H1 (cell line): Measurements from ENCODE around the gene KLHL3. TPM values are rescaled to one million over a fixed set of nuclear protein-coding genes. Genes with fewer than 3 reads are reported as not detected.

Source experiments
- CTCF ChIA-PET: fragments of 300-600 bp; sonication (Branson Sonifier 250); formaldehyde crosslinking; loops from one replicate; lab custom pipeline; 2021; ENCODE audit not compliant: partially characterized antibody; lab: Charles Lee
- POLR2A ChIA-PET: fragments of 300-600 bp; sonication (Branson Sonifier 250); formaldehyde crosslinking; loops from one replicate; lab custom pipeline; 2021; ENCODE audit warnings: inconsistent platforms; ENCODE audit not compliant: partially characterized antibody; lab: Charles Lee
- DNase-seq, 2 experiments: peaks; one replicate each; pipeline versions ENCODE4 v3.0.0 to v3.0.0-alpha.2; 2010 to 2022; ENCODE audit warnings: low spot score in 2 of 2, low read depth in 1 of 2, mixed read lengths in 1 of 2
- FAIRE-seq: peaks from 2 replicates; lab custom pipeline; 2011; peaks lifted over from hg19 to GRCh38; lab: Jason Lieb, UNC
- H2AFZ ChIP-seq: 2 replicates; pipeline ENCODE4 v1.8.1; 2012; ENCODE audit warnings: low read length, inconsistent platforms
- H2AK5ac ChIP-seq: 2 replicates; pipeline ENCODE4 v1.6.1; 2013; ENCODE audit warnings: low read depth, low read length
- H2BK120ac ChIP-seq: replicated peaks from 2 replicates; pipeline ENCODE3; 2013; ENCODE audit warnings: low read depth, low read length, inconsistent platforms
- H2BK12ac ChIP-seq: 2 replicates; pipeline ENCODE4 v1.6.1; 2013; ENCODE audit warnings: low read depth, low read length
- H2BK15ac ChIP-seq: 2 replicates; pipeline ENCODE4 v1.6.1; 2013; ENCODE audit warnings: low read length
- H2BK20ac ChIP-seq: 2 replicates; pipeline ENCODE4 v1.6.1; 2013; ENCODE audit warnings: low read length
- H2BK5ac ChIP-seq: 2 replicates; pipeline ENCODE4 v1.6.1; 2013; ENCODE audit warnings: low read depth, low read length
- H3K14ac ChIP-seq: 2 replicates; pipeline ENCODE4 v1.6.1; 2013; ENCODE audit warnings: inconsistent platforms; ENCODE audit not compliant: insufficient read length
- H3K18ac ChIP-seq: 2 replicates; pipeline ENCODE4 v1.6.1; 2013; ENCODE audit warnings: low read length; ENCODE audit errors: extremely low read depth
- H3K23ac ChIP-seq: 2 replicates; pipeline ENCODE4 v1.6.1; 2013; ENCODE audit warnings: inconsistent platforms; ENCODE audit not compliant: insufficient read length
- H3K23me2 ChIP-seq: 2 replicates; pipeline ENCODE4 v1.6.1; 2013; ENCODE audit warnings: low read depth, low read length
- H3K27ac ChIP-seq: 2 replicates; pipeline ENCODE4 v1.6.1; 2011; ENCODE audit warnings: low read depth, low read length, inconsistent platforms
- H3K27me3 ChIP-seq, 4 experiments: replicated peaks in 1 of 4; 1 replicate in 1 of 4; 2 replicates in 3 of 4; pipeline versions ENCODE4 v1.6.1 to v1.8.1; 2011 to 2013; ENCODE audit warnings: low read length in 3 of 4, mild to moderate bottlenecking in 3 of 4, inconsistent platforms in 2 of 4, mixed read lengths in 2 of 4, moderate library complexity in 1 of 4; ENCODE audit not compliant: control insufficient read depth in 3 of 4, insufficient read depth in 3 of 4; ENCODE audit errors: extremely low read depth in 1 of 4
- H3K36me3 ChIP-seq, 4 experiments: 2 replicates each; pipeline versions ENCODE4 v1.6.1 to v1.8.1; 2011 to 2013; ENCODE audit warnings: mild to moderate bottlenecking in 4 of 4, low read length in 3 of 4, moderate library complexity in 2 of 4, control low read depth in 1 of 4, inconsistent platforms in 1 of 4; ENCODE audit not compliant: insufficient read depth in 4 of 4, control insufficient read depth in 2 of 4
- H3K4ac ChIP-seq: replicated peaks from 2 replicates; pipeline ENCODE3; 2013; ENCODE audit warnings: low read length, low read depth, mixed read lengths, inconsistent platforms; ENCODE audit not compliant: insufficient read length
- H3K4me1 ChIP-seq, 4 experiments: replicated peaks in 1 of 4; 1 replicate in 1 of 4; 2 replicates in 3 of 4; pipeline versions ENCODE4 v1.6.1 to v1.8.1; 2011 to 2013; ENCODE audit warnings: low read length in 3 of 4, inconsistent platforms in 2 of 4, mixed read lengths in 1 of 4; ENCODE audit not compliant: insufficient read depth in 4 of 4, control insufficient read depth in 3 of 4
- H3K4me2 ChIP-seq, 2 experiments: 2 replicates each; pipeline versions ENCODE4 v1.6.1 to v1.8.1; 2011 to 2013; ENCODE audit warnings: low read depth in 2 of 2, low read length in 2 of 2, control low read depth in 1 of 2, inconsistent platforms in 1 of 2, mild to moderate bottlenecking in 1 of 2; ENCODE audit not compliant: insufficient read depth in 1 of 2
- H3K4me3 ChIP-seq, 4 experiments: fragments of 200-600, 300-600 bp in 1 of 4; sonication (generic), shearing (Covaris generic), sonication (Bioruptor Twin) in 1 of 4; 2 replicates each; pipeline versions ENCODE4 v1.5.1 to v1.8.1; 2011 to 2016; ENCODE audit warnings: low read length in 4 of 4, low read depth in 3 of 4, control low read depth in 2 of 4, inconsistent platforms in 2 of 4, mild to moderate bottlenecking in 2 of 4, mixed read lengths in 1 of 4, moderate library complexity in 1 of 4; ENCODE audit not compliant: insufficient read depth in 2 of 4; ENCODE audit errors: extremely low read depth in 1 of 4
- H3K56ac ChIP-seq: replicated peaks from 2 replicates; pipeline ENCODE3; 2013; ENCODE audit warnings: low read depth, mild to moderate bottlenecking, mixed read lengths, low read length, inconsistent platforms; ENCODE audit not compliant: insufficient read length
- H3K79me1 ChIP-seq: 2 replicates; pipeline ENCODE4 v1.6.1; 2013; ENCODE audit warnings: low read depth, low read length, control low read depth
- H3K79me2 ChIP-seq, 2 experiments: 2 replicates each; pipeline versions ENCODE4 v1.6.1 to v1.8.1; 2012 to 2013; ENCODE audit warnings: low read length in 2 of 2, mild to moderate bottlenecking in 2 of 2, inconsistent platforms in 1 of 2; ENCODE audit not compliant: insufficient read depth in 2 of 2, control insufficient read depth in 1 of 2
- H3K9ac ChIP-seq, 4 experiments: replicated peaks in 1 of 4; 1 replicate in 1 of 4; 2 replicates in 3 of 4; pipeline versions ENCODE4 v1.6.1 to v1.8.1; 2011 to 2013; ENCODE audit warnings: low read depth in 3 of 4, low read length in 3 of 4, control low read depth in 2 of 4, mild to moderate bottlenecking in 2 of 4, moderate library complexity in 2 of 4, inconsistent platforms in 1 of 4; ENCODE audit errors: extremely low read depth in 1 of 4
- H3K9me3 ChIP-seq, 2 experiments: 2 replicates each; pipeline versions ENCODE4 v1.6.1 to v1.8.1; 2012 to 2013; ENCODE audit warnings: mild to moderate bottlenecking in 2 of 2, moderate library complexity in 2 of 2, control low read depth in 1 of 2, inconsistent platforms in 1 of 2, low read depth in 1 of 2, low read length in 1 of 2, mixed read lengths in 1 of 2; ENCODE audit not compliant: insufficient read depth in 2 of 2
- H4K20me1 ChIP-seq, 2 experiments: replicated peaks in 1 of 2; 2 replicates each; pipeline versions ENCODE3 to v1.8.1; 2011 to 2013; ENCODE audit warnings: inconsistent platforms in 2 of 2, low read length in 2 of 2, mild to moderate bottlenecking in 1 of 2; ENCODE audit not compliant: insufficient read depth in 2 of 2, control insufficient read depth in 1 of 2
- H4K5ac ChIP-seq: 2 replicates; pipeline ENCODE4 v1.6.1; 2013; ENCODE audit warnings: low read length, low read depth, mixed read lengths, inconsistent platforms; ENCODE audit not compliant: insufficient read length
- H4K8ac ChIP-seq: 2 replicates; pipeline ENCODE4 v1.8.0; 2013; ENCODE audit warnings: mild to moderate bottlenecking, moderate library complexity, low read length, inconsistent platforms; ENCODE audit not compliant: insufficient read depth; ENCODE audit errors: extremely low read depth
- H4K91ac ChIP-seq: replicated peaks from 2 replicates; pipeline ENCODE3; 2013; ENCODE audit warnings: low read length, mixed read lengths, inconsistent platforms; ENCODE audit not compliant: insufficient read length
- GTF2F1 ChIP-seq: IDR thresholded peaks from 2 replicates; pipeline ENCODE4 v1.6.1; 2012; ENCODE audit warnings: low read depth, low read length, improper control_type of control experiment, borderline replicate concordance
- KDM5A ChIP-seq: fragments of 200-600 bp; IDR thresholded peaks from 2 replicates; pipeline ENCODE4 v1.7.1; 2012; ENCODE audit warnings: mild to moderate bottlenecking, low read length, inconsistent platforms, mixed read lengths
- POLR2A ChIP-seq, 2 experiments: IDR thresholded peaks; 1 replicate in 1 of 2; 2 replicates in 1 of 2; pipeline ENCODE4 v1.6.1; 2011; ENCODE audit warnings: low read depth in 2 of 2, low read length in 2 of 2, mild to moderate bottlenecking in 2 of 2; ENCODE audit errors: control extremely low read depth in 1 of 2
- SIX5 ChIP-seq: IDR thresholded peaks from 2 replicates; pipeline ENCODE4 v1.6.1; 2011; ENCODE audit warnings: mild to moderate bottlenecking, low read depth, low read length
- SP2 ChIP-seq: IDR thresholded peaks from 2 replicates; pipeline ENCODE4 v1.6.1; 2012; ENCODE audit warnings: mild to moderate bottlenecking, low read length, inconsistent platforms
- SRF ChIP-seq: IDR thresholded peaks from 2 replicates; pipeline ENCODE4 v1.6.1; 2011; ENCODE audit warnings: mild to moderate bottlenecking, low read depth, low read length, moderate library complexity
- TCF12 ChIP-seq: IDR thresholded peaks from 2 replicates; pipeline ENCODE4 v1.6.1; 2011; ENCODE audit warnings: low read depth, mild to moderate bottlenecking, low read length
- WGBS, 2 experiments: shearing (Covaris generic) in 1 of 2; methylation state at CpG; one replicate each; pipeline versions ENCODE4 v1.1.6 to v1.1.7; 2013 to 2015; ENCODE audit warnings: low lambda C conversion rate in 2 of 2, mixed read lengths in 2 of 2, inconsistent platforms in 1 of 2, low coverage in 1 of 2, missing lambda C conversion rate in 1 of 2; ENCODE audit not compliant: insufficient replicate concordance in 2 of 2, insufficient coverage in 1 of 2, insufficient read length in 1 of 2; ENCODE audit errors: extremely low coverage in 1 of 2, missing lambda C conversion rate in 1 of 2; 5-methylcytosine and 5-hydroxymethylcytosine counted together
- polyA plus RNA-seq, 7 experiments: library from polyadenylated mRNA; depleted of rRNA in 3 of 7; stranded (reverse) in 5 of 7; unstranded in 2 of 7; fragments of >200 nt in 5 of 7; fragments of 200-250 nt in 2 of 7; gene quantifications; 1 replicate in 5 of 7; 2 replicates in 1 of 7; 4 replicates in 1 of 7; pipeline versions ENCODE4 v1.2.1 to v1.2.3, GENCODE V29; 2011 to 2013; ENCODE audit warnings: missing spikeins in 2 of 7, mixed read lengths in 2 of 7
- total RNA-seq: library from RNA; stranded (reverse); fragmentation: NEBNext Ultra II Directional; extraction: Animal tissue kit (Norgen Biotek cat#: 25700); gene quantifications from 2 replicates; pipeline ENCODE4 v1.2.1, GENCODE V29; 2021
- TF ChIP-seq, protein P1 (sequence below): IDR thresholded peaks from 2 replicates; pipeline ENCODE4 v1.6.1; 2011; ENCODE audit warnings: low read depth, mild to moderate bottlenecking, low read length; ENCODE audit not compliant: insufficient read depth

Gene KLHL3
- total and polyA plus RNA-seq, 2 of the 8 experiments (the other 6 are each of a cell fraction or from before 2014, with no cell fraction given) = 7.4 to 13.7 TPM

DNA sequence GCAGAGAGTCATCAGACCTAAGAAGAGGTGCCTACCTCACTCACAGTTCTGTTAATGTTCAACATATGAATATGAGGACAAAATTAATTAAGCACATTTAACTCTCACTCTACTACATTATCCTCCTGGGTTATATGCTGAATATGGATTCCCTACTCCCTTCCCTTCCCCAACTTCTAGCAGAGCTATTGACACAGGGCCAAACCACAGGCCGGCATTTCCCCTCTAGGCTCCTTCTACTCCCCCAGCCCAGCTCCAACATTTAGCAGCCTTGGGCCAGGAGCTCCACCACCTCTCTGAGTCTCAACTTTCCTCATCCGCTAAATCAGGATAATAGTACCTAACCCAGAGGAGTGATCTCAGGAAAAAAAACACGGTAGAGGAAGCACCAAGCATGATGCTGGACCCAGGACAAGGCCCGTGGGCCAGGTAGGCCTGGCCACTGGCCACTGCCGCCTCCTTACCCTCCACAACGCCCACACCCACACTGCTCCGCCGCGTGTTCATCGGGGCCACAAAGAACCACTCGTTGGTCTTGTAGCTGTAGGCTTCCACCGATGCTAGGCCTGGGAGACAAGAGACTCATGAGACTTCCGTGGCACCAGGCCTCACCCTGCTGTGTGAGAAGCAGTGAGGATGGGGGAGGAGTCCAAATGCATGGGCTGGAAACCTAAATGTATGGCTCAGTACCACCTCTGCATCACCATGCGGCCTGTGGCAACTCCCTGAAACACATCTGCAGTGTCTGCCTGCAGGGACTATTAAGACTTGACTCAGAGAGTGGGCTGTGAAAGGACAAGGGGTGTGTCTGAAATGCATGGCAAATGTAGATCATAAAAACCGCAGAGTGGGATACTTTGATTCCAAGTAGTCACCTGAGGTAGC, 98.8 kb downstream of the KLHL3 start:
- Histone ChIP-seq H3K4ac (no peak overlapping the region), H3K27ac (no peak overlapping the region), H2BK12ac (no peak overlapping the region), H3K79me2 (no peaks in the 10 kb centered on the region), H3K56ac (no peak overlapping the region), H2BK120ac (no peak overlapping the region), H4K8ac (no peak overlapping the region), H2BK15ac (no peak overlapping the region)
- FAIRE-seq = no peak
- TF ChIP-seq GTF2F1 (no peak), POLR2A (IDR thresholded peaks at IDR 0.05; ENCODE audit: control extremely low read depth in 1 of 2, low read depth in 2 of 2, low read length in 2 of 2) (no peak), KDM5A (no peak), SIX5 (no peak), SRF (no peak), TCF12 (no peak), SP2 (no peak)
- TF ChIP-seq, protein P1, sequence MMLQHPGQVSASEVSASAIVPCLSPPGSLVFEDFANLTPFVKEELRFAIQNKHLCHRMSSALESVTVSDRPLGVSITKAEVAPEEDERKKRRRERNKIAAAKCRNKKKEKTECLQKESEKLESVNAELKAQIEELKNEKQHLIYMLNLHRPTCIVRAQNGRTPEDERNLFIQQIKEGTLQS = no peak
- TF ChIP-seq, all 59 proteins: peak for 0
- H3K4me1 ChIP-seq = no peaks in the 10 kb centered on the region
- no peak overlapping the region for H2AFZ ChIP-seq
- H3K4me2 ChIP-seq = no peak overlapping the region
- no peak overlapping the region for H3K18ac ChIP-seq
- no peak overlapping the region for H2BK5ac ChIP-seq
- 0 out of 2 replicates have a peak, but pooled peaks cover 3% of the 10 kb centered on the region for H3K79me1 ChIP-seq
- no peak overlapping the region for H3K23ac ChIP-seq
- ChIA-PET POLR2A (interaction anchor here (0.7 to 1.1 kb wide), 2 partner anchors 8 to 20 kb away, joined by 3 read pairs; no protein-coding TSS in a partner anchor), CTCF (interaction anchor here (0.5 to 4.6 kb wide), 2 partner anchors 8 to 237 kb away, joined by 3 to 26 read pairs; no protein-coding TSS in a partner anchor)
- 93% methylated on average over 15 of the region's 15 CpGs; no CpG with 5 or more reads in 1 of the 2 experiments for WGBS, 2 experiments
- DNase-seq = no peak
- H4K5ac ChIP-seq = no peak overlapping the region
- no peak overlapping the region for H3K14ac ChIP-seq
- no peaks in the 10 kb centered on the region for H3K23me2 ChIP-seq
- H2AK5ac ChIP-seq = no peak overlapping the region
- H3K9ac ChIP-seq = no peak overlapping the region
- H3K4me3 ChIP-seq = no peak overlapping the region
- H2BK20ac ChIP-seq = no peak overlapping the region
- H4K20me1 ChIP-seq = no peaks in the 10 kb centered on the region
- H4K91ac ChIP-seq = no peak overlapping the region
- H3K36me3 ChIP-seq = peaks cover 0 to 4% (median 0%) of the 10 kb centered on the region in 4 experiments; a peak in 1 of 8 replicates
- H3K9me3 ChIP-seq = no peaks in the 10 kb centered on the region
- no peaks in the 10 kb centered on the region for H3K27me3 ChIP-seq
